Gastroesophageal sphincter (tissue), 4 donors: Measurements from ENCODE around the gene ABI1. TPM values are rescaled to one million over a fixed set of nuclear protein-coding genes. Genes with fewer than 3 reads are reported as not detected.

Experiments
- ATAC-seq: fragments of 150-250 bp; one replicate; pipeline ENCODE4 v1.9.1; 2016; ENCODE audit warnings: mild to moderate bottlenecking, moderate library complexity
- H3K27ac ChIP-seq, 4 donors: fragments of 200-600 bp; sonication (generic) in 3 of 4; 1 replicate in 3 of 4; 2 replicates in 1 of 4; pipeline ENCODE4 v1.5.1; 2016 to 2019
- H3K27me3 ChIP-seq: fragments of 200-600 bp; sonication (generic); one replicate; pipeline ENCODE4 v1.5.1; 2019
- H3K36me3 ChIP-seq, 2 donors: fragments of 200-600 bp; sonication (generic); one replicate each; pipeline ENCODE4 v1.5.1; 2019; ENCODE audit warnings: control low read depth in 1 of 2
- H3K4me1 ChIP-seq, 3 donors: fragments of 200-600 bp; sonication (generic); 1 replicate in 2 of 3; 2 replicates in 1 of 3; pipeline ENCODE4 v1.5.1; 2016 to 2019; ENCODE audit warnings: control low read depth in 2 of 3
- H3K4me3 ChIP-seq, 2 donors: fragments of 200-600 bp; sonication (generic); one replicate each; pipeline ENCODE4 v1.5.1; 2019; ENCODE audit warnings: mild to moderate bottlenecking in 1 of 2, moderate library complexity in 1 of 2
- H3K9me3 ChIP-seq, 3 donors: fragments of 200-600 bp; sonication (generic); one replicate each; pipeline ENCODE4 v1.5.1; 2017 to 2019; ENCODE audit warnings: control low read depth in 2 of 3
- CTCF ChIP-seq, 4 experiments: fragments of 200-600 bp in 2 of 4; fragments of 450-650 bp in 2 of 4; sonication (generic) in 1 of 4; IDR thresholded peaks; one replicate each; pipeline ENCODE4 v1.5.1; 2017 to 2019; ENCODE audit warnings: antibody characterized with exemption in 4 of 4, mild to moderate bottlenecking in 2 of 4, moderate library complexity in 2 of 4
- EP300 ChIP-seq: sonication (generic); formaldehyde crosslinking; IDR thresholded peaks from one replicate; pipeline ENCODE4 v1.6.1; 2017; ENCODE audit warnings: antibody characterized with exemption, mild to moderate bottlenecking
- POLR2A ChIP-seq, 2 donors: fragments of 450-650 bp; IDR thresholded peaks; one replicate each; pipeline ENCODE4 v1.6.1; 2017; ENCODE audit warnings: antibody characterized with exemption in 2 of 2, mild to moderate bottlenecking in 2 of 2, moderate library complexity in 1 of 2
- POLR2AphosphoS5 ChIP-seq: sonication (generic); formaldehyde crosslinking; IDR thresholded peaks from one replicate; pipeline ENCODE4 v1.6.1; 2017; ENCODE audit warnings: antibody characterized with exemption
- WGBS, 2 donors: methylation state at CpG; one replicate each; pipeline ENCODE4 v1.1.5; 2018; ENCODE audit warnings: low coverage in 1 of 2; 5-methylcytosine and 5-hydroxymethylcytosine counted together
- total RNA-seq, 4 donors: library from RNA; depleted of rRNA; stranded (reverse); fragments of >200 nt; gene quantifications; one replicate each; pipeline ENCODE4 v1.1.0, GENCODE V29; 2016

ABI1 gene
- total RNA-seq, 4 donors from 2014 or later, result 46.4 to 70.9 (median 50.8) TPM

GRCh38 chr10:26804418-26805393 is 56.1 kb downstream of the ABI1 start:
- whole genome bisulfite sequencing, 2 donors, result 46 to 77% methylated on average over 4 of the region's 4 CpGs
- Histone ChIP-seq H3K4me3 (no peak overlapping the region), H3K27me3 (no peaks in the 10 kb centered on the region), H3K9me3 (no peaks in the 10 kb centered on the region), H3K27ac (no peak overlapping the region), H3K36me3 (no peaks in the 10 kb centered on the region), H3K4me1 (peaks cover 6 to 61% (median 11%) of the 10 kb centered on the region in 3 donors)
- no peak for ATAC-seq
- TF ChIP-seq POLR2AphosphoS5 (no peak), EP300 (no peak), POLR2A (IDR thresholded peaks at IDR 0.05) (no peak), CTCF (IDR thresholded peaks at IDR 0.05) (no peak)

GRCh38 chr10:26803849-26804248 is 56.9 kb downstream of the ABI1 start:
- 88 to 91% methylated on average over 1 to 4 of the region's 4 CpGs for WGBS, 2 donors
- Histone ChIP-seq H3K4me3 (no peak overlapping the region), H3K27me3 (no peaks in the 10 kb centered on the region), H3K36me3 (no peaks in the 10 kb centered on the region), H3K4me1 (peaks cover 6 to 69% (median 11%) of the 10 kb centered on the region in 3 donors), H3K9me3 (no peaks in the 10 kb centered on the region), H3K27ac (no peak overlapping the region)
- TF ChIP-seq CTCF (IDR thresholded peaks at IDR 0.05) (no peak), EP300 (no peak), POLR2AphosphoS5 (no peak), POLR2A (IDR thresholded peaks at IDR 0.05) (no peak)
- ATAC-seq, result no peak

- Histone ChIP-seq H3K27ac (no peak overlapping the region), H3K4me3 (no peak overlapping the region), H3K4me1 (peaks cover 6 to 74% (median 11%) of the 10 kb centered on the region in 3 donors), H3K27me3 (no peaks in the 10 kb centered on the region), H3K9me3 (no peaks in the 10 kb centered on the region), H3K36me3 (no peaks in the 10 kb centered on the region)
- ATAC-seq, result no peak
- WGBS, 2 donors, result 94 to 100% methylated on average over 2 to 3 of the region's 3 CpGs
- no peak for TF ChIP-seq EP300
- TF ChIP-seq POLR2A (IDR thresholded peaks at IDR 0.05), result no peak
- TF ChIP-seq POLR2AphosphoS5, result no peak
- no peak for TF ChIP-seq CTCF (IDR thresholded peaks at IDR 0.05)
Observed at GRCh38 chr10:26802527-26802926, 58.2 kb downstream of the ABI1 start.

- WGBS, 2 donors, result 69 to 78% methylated on average over 3 of the region's 3 CpGs
- no peaks in the 10 kb centered on the region for H3K9me3 ChIP-seq
- TF ChIP-seq POLR2AphosphoS5 (no peak), POLR2A (IDR thresholded peaks at IDR 0.05) (no peak), CTCF (IDR thresholded peaks at IDR 0.05) (no peak)
- no peak overlapping the region for H3K4me3 ChIP-seq
- no peaks in the 10 kb centered on the region for H3K36me3 ChIP-seq
- ATAC-seq, result no peak
- no peak overlapping the region for H3K27ac ChIP-seq
- H3K4me1 ChIP-seq, result peaks cover 6 to 74% (median 11%) of the 10 kb centered on the region in 3 donors
- no peaks in the 10 kb centered on the region for H3K27me3 ChIP-seq
Observed at GRCh38 chr10:26801831-26802230, 58.9 kb downstream of the ABI1 start.

GRCh38 chr10:26801274-26801673 is 59.5 kb downstream of the ABI1 start:
- Histone ChIP-seq H3K4me1 (peaks cover 6 to 72% (median 11%) of the 10 kb centered on the region in 3 donors), H3K9me3 (peaks cover 0 to under 1% (median 0%) of the 10 kb centered on the region in 3 donors)
- 97% methylated on average over 7 of the region's 8 CpGs; no CpG with 5 or more reads in 1 of the 2 donors for WGBS, 2 donors

More at GRCh38 chr10:26801274-26801673, 59.5 kb downstream of the ABI1 start:
- Histone ChIP-seq H3K27me3 (no peaks in the 10 kb centered on the region), H3K36me3 (no peaks in the 10 kb centered on the region), H3K4me3 (no peak overlapping the region), H3K27ac (no peak overlapping the region)
- TF ChIP-seq EP300, result no peak
- no peak for TF ChIP-seq CTCF (IDR thresholded peaks at IDR 0.05)
- no peak for TF ChIP-seq POLR2AphosphoS5
- no peak for TF ChIP-seq POLR2A (IDR thresholded peaks at IDR 0.05)
- no peak for ATAC-seq
